ENCODE results near the gene DNM3.
"Not testable (repeated sequence)": the region's sequence is repeated elsewhere in the genome, so short reads cannot be mapped to it uniquely, and the experiment has no call there.

DNM3 gene

DNA sequence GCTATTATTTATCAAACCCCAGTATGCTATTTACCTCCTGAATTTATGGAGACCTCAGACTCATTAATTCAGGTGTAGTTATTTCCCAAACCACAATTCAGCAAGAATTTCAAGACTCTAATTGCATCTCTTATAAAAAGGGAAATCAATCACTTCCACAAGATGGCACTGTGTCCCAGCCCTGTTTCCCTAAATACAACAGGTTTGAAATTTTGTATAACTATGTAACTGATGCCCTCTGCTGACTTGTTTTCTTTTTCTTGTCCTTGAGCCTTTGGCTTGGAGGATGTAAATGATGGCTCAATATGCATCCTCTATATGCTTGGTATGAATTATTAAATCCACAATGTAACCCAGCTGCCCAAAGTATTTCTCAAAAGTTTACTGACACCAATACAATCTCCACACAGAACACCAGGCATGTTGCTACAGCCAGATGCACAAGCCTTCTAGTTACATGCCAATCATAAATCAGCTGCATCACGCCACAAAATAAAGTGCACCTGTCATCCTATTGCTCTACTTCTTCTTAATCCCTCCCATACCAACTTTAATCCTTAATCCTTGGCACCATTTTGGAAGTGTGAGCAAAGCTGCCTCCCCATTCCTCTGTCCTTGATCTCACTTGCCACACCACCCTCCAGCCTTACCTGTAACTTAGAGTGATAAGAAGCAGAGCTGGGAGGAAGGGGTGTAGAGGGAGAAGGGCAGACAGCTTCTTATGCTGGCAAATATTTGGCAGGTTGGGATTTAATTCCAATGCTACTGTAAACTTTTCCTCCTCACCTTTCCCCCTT, 588.2 kb downstream of the DNM3 start:
- peak; percentile 5 for TF ChIP-seq CTCF (IDR thresholded peaks at IDR 0.05; ENCODE audit: extremely low read depth, missing control alignments)
- peak; percentile 44 for DNase-seq (ENCODE audit: low spot score)

GRCh38 chr1:172430128-172430454, 588.8 kb downstream of the DNM3 start:
- no peak for TF ChIP-seq CTCF (IDR thresholded peaks at IDR 0.05; ENCODE audit: extremely low read depth, missing control alignments)

DNA sequence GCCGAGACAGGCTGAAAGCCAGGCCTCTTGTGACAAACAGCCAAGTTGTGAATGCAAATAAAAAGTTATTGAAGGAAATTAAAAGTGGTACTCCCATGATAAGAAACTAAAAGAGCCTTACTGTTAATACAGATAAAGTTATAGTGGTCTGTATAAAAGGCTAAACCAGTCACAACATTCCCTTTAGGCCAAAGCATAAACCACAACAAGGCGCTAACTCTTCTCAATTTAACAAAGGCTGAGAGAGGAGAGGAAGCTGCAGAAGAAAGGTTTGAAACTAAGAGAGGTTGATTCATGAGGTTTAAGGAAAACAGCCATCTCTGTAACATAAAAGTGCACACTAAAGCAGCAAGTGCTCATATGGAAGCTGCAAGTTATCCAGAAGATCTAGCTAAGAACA, 589.9 kb downstream of the DNM3 start:
- TF ChIP-seq CTCF (IDR thresholded peaks at IDR 0.05; ENCODE audit: extremely low read depth, missing control alignments), result no peak
- DNase-seq (ENCODE audit: low spot score), result no peak

More at GRCh38 chr1:172430128-172430454, 588.8 kb downstream of the DNM3 start:
- DNase-seq (ENCODE audit: low spot score), result no peak

DNA sequence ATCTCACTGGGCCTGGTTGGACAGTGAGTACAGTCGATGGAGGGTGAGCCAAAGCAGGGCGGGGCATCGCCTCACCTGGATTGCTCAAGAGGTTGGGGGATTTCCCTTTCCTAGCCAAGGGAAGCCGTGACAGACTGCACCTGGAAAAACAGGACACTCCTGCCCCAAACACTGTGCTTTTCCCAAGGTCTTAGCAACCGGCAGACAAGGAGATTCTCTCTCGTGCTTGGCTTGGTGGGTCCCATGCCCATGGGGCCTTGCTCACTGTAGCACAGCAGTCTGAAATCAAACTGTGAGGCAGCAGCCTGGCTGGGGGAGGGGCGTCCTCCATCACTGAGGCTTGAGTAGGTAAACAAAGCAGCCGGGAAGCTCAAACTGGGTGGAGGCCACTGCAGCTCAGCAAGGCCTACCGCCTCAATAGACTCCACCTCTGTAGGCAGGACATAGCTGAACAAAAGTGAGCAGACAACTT, 590.5 kb downstream of the DNM3 start:
- DNase-seq (ENCODE audit: low spot score), result no peak
- TF ChIP-seq CTCF (IDR thresholded peaks at IDR 0.05; ENCODE audit: extremely low read depth, missing control alignments), result no peak

GRCh38 chr1:172437183-172437582, 595.9 kb downstream of the DNM3 start:
- DNase-seq (ENCODE audit: low spot score), result not testable (repeated sequence)

GRCh38 chr1:172442404-172442803, 601.1 kb downstream of the DNM3 start:
- TF ChIP-seq CTCF (IDR thresholded peaks at IDR 0.05; ENCODE audit: extremely low read depth, missing control alignments), result no peak
- DNase-seq (ENCODE audit: low spot score), result no peak

DNA sequence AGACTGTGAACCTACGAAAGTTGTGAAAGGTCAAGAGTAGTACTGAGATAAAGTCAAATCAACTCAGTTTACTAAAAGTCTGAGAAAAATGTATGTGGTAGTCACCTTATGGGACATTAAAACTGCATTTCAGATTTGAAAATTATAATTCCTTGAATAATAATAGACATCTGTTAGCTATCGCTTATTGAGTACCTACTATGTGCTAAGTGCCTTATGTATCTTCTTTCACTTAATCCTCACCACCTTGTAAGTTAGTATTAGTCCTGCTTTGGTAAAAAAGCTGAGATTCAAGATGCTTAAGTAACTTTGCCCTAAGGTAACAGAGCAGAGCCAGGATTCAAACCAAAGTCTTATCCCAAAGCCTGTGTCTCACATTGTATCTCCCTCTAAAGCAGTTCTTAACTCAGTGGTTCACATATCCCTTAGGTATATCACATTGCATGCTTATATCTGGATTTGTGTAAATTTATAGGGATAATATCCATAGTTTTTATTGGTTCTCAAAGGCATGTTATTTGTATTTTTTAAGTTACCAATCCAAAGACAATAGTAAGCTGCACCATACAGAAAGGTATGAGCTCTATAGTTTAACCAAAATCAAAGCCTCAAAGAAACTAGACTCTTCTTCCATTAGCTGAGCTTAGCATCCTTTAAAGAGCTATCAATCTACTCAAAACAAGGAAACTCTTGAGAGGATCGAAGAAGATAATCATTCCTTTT, 601.7 kb downstream of the DNM3 start:
- no peak for DNase-seq (ENCODE audit: low spot score)

More for the DNA sequence above, 601.7 kb downstream of the DNM3 start:
- no peak for TF ChIP-seq CTCF (IDR thresholded peaks at IDR 0.05; ENCODE audit: extremely low read depth, missing control alignments)
